Activated naive CD4-positive, alpha-beta T cell treated with Interleukin-2 at 50 U/mL for 16 hours (primary cell): ENCODE data around the gene RAD51AP1.

ENCODE experiments used
- DNase-seq: peaks from one replicate; pipeline ENCODE4 v3.0.0-alpha.2; 2020

The RAD51AP1 gene

DNA sequence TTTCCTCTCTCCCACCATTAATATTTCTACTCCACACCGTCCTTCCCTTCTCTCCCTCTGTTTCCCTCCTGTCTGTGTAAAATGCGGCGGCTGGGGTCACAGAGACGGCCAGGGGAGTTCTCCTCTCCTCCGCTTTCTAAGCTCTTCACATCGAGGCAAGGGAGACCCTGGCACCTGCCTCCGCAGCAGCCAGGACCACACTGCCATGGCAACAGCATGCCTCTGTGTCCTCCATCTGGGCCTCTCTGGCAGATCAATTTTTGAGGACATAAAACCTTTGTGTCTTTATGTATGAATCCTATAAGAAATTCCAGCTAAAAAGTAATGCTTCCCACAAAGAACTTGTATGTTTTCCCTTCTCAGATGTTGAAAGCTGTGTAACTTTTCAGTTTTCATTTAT, 64.7 kb downstream of the RAD51AP1 start:
- DNase-seq = no peak

GRCh38 chr12:4603946-4604345, 65.3 kb downstream of the RAD51AP1 start:
- no peak for DNase-seq

DNA sequence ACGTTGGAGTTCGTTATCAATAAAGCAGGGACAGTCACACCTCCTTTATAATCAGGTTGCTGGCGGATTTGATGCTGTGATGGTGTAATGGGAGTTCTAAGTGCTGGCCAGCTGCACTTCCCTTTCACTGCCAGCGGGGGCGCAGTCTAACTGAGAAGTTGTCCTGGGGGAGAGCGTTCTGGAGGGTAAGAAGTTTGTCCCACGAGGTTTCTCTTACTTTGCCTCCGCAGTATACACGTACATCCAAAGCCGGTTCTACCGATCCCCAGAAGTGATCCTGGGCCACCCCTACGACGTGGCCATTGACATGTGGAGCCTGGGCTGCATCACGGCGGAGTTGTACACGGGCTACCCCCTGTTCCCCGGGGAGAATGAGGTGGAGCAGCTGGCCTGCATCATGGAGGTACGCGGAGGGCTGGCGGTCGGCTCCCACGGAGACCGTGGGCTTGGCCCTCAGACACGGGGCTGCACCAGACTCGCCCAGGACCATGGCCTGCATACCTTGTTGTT, 66.0 kb downstream of the RAD51AP1 start:
- peak; percentile 80 for DNase-seq

- no peak for DNase-seq
Observed at GRCh38 chr12:4607056-4607455, 68.4 kb downstream of the RAD51AP1 start.

GRCh38 chr12:4609071-4609470, 70.4 kb downstream of the RAD51AP1 start:
- DNase-seq = no peak
